GM12892 (cell line): ENCODE results near the gene ATIC.

Experiments used
- DNase-seq: peaks from one replicate; pipeline ENCODE4 v3.0.0; 2011; ENCODE audit not compliant: insufficient read length
- FAIRE-seq: peaks from 2 replicates; lab custom pipeline; 2011; peaks lifted over from hg19 to GRCh38; lab: Jason Lieb, UNC
- POLR2A ChIP-seq: IDR thresholded peaks from 2 replicates; pipeline ENCODE4 v1.6.1; 2011; ENCODE audit warnings: low read depth, low read length, control low read depth
- POLR2AphosphoS5 ChIP-seq: IDR thresholded peaks from 2 replicates; pipeline ENCODE4 v1.6.1; 2011; ENCODE audit warnings: low read depth, low read length, control low read depth
- TAF1 ChIP-seq: IDR thresholded peaks from 2 replicates; pipeline ENCODE4 v1.6.1; 2011; ENCODE audit warnings: low read depth, mild to moderate bottlenecking, control low read depth, low read length, borderline replicate concordance

ATIC gene

GRCh38 chr2:215363461-215364156 is 51.8 kb downstream of the ATIC start:
- TF ChIP-seq TAF1 (no peak), POLR2A (no peak), POLR2AphosphoS5 (no peak)
- FAIRE-seq (no peak), DNase-seq (no peak)

DNA sequence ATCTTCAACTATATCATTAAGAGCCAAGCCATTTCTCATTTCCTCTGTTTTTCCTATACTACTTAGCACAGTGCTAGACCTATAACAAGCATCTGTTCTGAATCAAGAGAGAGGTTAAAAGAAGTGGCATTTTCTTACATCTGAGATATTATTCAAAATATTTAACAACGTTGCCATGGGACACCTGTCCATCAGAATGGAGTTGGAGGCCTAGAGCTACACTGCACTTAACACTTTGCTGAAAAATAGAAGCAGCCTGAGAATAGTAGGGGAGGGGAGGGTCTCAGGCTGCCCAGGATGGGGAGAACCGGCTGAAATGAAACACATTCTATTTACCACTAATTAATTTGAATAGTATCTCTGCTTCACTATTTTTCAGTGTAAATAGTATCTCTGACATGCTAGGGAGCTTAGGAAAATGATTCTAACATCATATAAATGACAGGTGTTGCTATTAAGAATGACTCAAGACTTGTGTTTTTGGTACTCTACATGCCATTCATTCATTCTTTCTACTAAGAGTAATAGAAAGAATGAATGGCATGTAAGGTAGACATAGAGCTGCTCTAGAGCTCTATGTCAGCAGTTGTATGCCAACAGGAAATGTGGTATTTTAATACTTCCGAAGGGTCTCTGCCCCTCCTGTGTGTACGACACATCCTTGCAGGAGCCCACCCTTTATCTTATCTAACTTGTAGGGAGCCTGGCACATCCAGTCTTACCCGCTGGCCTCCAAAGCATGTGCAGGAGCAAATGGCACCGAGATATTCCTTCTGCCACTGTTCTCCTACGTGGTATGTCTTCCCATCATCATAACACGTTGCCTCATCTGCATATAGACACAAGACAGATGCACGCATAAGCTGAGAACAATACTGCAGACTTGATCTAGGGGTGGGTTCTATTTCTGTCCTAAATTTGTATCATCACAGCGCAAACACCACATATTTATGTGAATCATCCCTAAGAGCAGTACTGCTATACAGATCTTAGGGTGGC is 52.6 kb downstream of the ATIC start:
- DNase-seq (no peak), FAIRE-seq (peak; percentile 71)
- no peak for TF ChIP-seq TAF1
- no peak for TF ChIP-seq POLR2A
- no peak for TF ChIP-seq POLR2AphosphoS5

- DNase-seq = no peak
- no peak for FAIRE-seq
- no peak for TF ChIP-seq POLR2A
- no peak for TF ChIP-seq TAF1
- TF ChIP-seq POLR2AphosphoS5 = no peak
Measured at GRCh38 chr2:215365184-215365658, 53.4 kb downstream of the ATIC start.

DNA sequence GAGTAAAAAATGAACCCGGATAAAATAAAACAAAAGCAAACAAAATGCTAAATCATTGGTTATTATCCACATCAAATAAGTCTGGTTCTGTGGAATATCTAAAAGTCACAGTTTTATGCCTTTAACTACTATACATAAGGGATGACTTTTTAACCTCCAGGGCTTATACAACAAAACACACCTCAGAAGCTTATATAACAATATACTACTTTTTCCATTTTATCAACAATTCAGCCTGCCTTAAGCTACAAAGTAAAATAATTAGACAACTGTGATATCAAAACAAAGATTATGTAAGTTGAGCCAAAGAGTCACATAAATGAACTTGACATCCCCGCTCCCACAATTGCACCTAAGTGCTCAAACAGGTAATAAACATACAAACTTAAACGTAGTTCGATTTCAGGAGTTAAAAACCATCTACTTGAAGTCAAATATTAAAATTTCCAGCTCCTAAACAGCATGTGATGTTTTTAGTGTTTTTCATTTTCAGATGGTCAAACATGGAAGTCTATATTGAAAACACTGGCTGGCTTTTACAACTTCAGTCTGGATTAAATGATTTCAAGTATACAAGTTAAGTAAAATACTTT is 54.7 kb downstream of the ATIC start:
- no peak for DNase-seq
- no peak for TF ChIP-seq POLR2AphosphoS5
- no peak for TF ChIP-seq POLR2A
- FAIRE-seq = no peak

DNA sequence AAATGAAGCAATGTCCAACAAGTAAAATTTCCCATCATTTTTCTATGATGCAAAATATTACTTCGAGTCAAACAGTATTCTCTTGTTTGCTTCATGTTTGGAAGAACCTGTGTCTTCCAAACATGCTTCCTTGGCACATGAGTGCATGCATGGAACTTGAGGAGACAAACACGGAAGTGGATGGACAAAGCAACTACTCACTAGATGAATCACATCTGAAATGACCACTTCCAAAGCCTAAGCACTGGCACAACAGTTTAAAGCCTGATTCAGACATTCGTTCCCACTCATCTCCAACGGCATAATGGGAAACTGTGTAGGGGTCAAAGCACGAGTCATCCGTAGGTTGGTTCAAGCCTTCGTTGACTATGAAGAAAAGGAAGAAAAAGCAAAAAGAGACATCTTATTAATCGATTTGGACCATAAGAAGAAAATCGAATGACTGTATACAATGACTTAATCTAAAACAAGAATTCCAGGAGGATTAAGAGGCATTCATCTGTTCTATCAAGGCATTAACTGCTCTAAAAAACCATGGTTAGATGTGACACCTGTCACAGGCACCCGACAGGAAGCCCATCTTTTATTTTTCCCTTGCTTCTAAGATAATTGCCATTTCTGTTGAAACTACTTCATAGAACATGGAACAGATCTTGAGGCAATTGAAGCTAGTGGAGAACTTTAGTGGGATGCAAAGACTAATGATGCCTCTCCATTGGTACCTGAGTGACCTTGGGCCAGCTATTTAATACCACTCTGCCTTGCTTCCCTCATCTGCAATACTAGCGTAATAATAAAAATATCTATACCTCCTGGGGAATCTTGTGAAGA is 56.0 kb downstream of the ATIC start:
- DNase-seq (no peak), FAIRE-seq (no peak)
- TF ChIP-seq POLR2A (no peak), TAF1 (no peak), POLR2AphosphoS5 (no peak)

DNA sequence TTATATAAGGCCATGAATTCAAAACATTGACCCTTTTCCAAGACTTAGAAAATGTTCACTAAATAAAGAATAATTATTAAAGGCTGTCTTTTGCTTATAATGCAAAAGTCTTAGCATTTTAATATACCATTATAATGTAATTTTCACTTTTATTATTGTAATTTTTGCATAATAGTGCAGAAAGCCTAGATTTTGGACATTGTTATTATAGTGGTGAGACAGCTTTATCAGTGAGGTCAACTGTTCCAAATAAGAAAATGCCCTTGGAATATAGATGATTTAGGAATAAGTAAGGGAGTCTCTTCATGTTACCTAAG is 56.6 kb downstream of the ATIC start:
- TF ChIP-seq POLR2AphosphoS5 = no peak
- TF ChIP-seq TAF1 = no peak
- no peak for TF ChIP-seq POLR2A
- FAIRE-seq (no peak), DNase-seq (no peak)

DNA sequence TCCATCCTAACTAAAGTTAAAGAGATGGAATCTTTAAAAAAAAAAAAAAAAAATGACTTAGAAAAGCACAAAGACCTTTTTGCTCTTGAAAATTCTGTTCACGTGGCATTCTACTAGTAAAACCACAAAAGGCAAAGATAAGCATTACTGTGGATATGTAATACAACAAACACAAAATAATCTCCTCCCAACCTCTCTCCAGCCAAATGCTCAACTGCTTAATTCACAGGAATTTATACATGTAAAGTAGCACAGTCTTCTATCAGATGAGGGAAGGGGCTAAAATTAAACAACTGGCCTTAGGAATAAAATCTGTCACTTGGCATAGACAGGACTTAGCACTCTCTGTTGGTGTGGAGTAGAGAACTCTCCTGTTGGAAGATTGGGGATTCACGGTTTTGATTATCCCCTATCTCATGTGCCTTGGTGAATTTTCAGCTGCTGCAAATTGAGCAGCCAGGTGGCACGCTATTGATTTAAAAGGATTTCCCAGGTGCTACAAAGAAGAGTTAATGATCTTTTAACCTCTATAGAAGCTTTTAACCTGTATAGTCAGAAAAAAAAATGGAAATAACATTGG is 57.4 kb downstream of the ATIC start:
- no peak for TF ChIP-seq POLR2A
- TF ChIP-seq POLR2AphosphoS5 = no peak
- no peak for TF ChIP-seq TAF1
- DNase-seq (no peak), FAIRE-seq (no peak)

DNA sequence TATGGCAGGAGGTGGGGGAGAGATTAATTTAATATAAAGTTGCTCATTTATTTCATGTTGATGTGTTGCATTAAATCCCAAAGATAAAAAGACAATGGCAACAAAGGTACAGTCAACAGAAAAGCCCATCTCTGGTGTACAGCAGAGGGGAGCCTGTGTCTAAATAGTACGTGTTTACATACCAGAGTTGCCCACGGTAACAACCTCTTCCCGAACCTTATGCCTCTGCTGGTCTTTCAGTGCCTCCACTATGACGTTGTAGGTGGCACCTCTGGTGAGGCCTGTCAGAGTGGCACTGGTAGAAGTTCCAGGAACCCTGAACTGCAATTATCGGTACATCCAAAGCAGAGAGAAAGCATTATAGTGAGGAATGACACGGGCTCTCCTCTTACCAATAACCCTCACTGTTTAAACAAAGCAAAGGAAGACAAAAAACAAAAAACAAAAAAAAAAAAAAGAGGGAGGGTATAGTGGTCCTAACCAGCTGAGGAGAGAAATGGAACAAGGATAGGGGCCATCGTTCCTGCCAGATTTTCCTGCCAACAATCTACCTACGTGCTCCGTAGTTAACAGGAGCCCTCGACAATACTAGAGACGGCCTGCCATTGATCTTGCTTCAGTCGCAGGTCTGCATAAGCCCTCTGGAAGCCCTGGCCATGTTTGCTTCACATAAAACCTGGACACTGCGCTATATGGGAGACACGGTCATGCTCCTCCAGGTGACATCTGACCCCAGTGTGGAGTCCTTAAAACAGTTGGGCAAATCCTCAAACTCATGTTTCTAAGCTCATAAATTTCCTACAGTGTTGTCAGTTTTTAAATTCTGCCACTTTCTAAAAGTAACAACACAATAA is 58.5 kb downstream of the ATIC start:
- no peak for TF ChIP-seq POLR2A
- DNase-seq (no peak), FAIRE-seq (no peak)

- no peak for DNase-seq
- FAIRE-seq = no peak
- no peak for TF ChIP-seq TAF1
- TF ChIP-seq POLR2AphosphoS5 = no peak
- TF ChIP-seq POLR2A = no peak
Measured at GRCh38 chr2:215371915-215372897, 60.3 kb downstream of the ATIC start.
